Measurements from ENCODE around the gene DTNBP1.

Gene DTNBP1

GRCh38 chr6:15520626-15521203, 142.1 kb downstream of the DTNBP1 start:
- DNase-seq = no peak
- Histone ChIP-seq H2AK5ac (ENCODE audit: low read length) (no peak overlapping the region), H4K5ac (ENCODE audit: low read length) (no peak overlapping the region), H3K9ac (ENCODE audit: low read length) (no peak overlapping the region), H3K79me1 (ENCODE audit: low read length) (no peaks in the 10 kb centered on the region), H3K23ac (ENCODE audit: low read length) (no peak overlapping the region), H2BK15ac (replicated peaks; ENCODE audit: low read depth) (no peak overlapping the region), H2BK5ac (ENCODE audit: low read length) (no peak overlapping the region), H3K4me2 (ENCODE audit: low read length) (no peak overlapping the region), H4K8ac (ENCODE audit: low read depth, low read length) (no peak overlapping the region), H3K4me1 (ENCODE audit: control insufficient read depth, low read depth, low read length) (no peaks in the 10 kb centered on the region), H3K18ac (ENCODE audit: low read length) (no peak overlapping the region), H3K27ac (ENCODE audit: low read depth, low read length) (no peak overlapping the region), H3K27me3 (ENCODE audit: insufficient read depth, low read length, poor library complexity) (no peaks in the 10 kb centered on the region), H3K4me3 (ENCODE audit: low read length) (no peak overlapping the region), H3K56ac (ENCODE audit: low read length) (no peak overlapping the region), H2BK120ac (ENCODE audit: low read depth, low read length) (no peak overlapping the region), H3K36me3 (ENCODE audit: control insufficient read depth, insufficient read depth, low read length) (peaks cover 5% of the 10 kb centered on the region), H3K4ac (ENCODE audit: low read depth, low read length) (no peak overlapping the region), H3K79me2 (ENCODE audit: control insufficient read depth, insufficient read depth, low read length) (no peaks in the 10 kb centered on the region)
- no CpG with 5 or more reads among the region's 20 CpGs for WGBS (ENCODE audit: extremely low coverage, insufficient coverage, low lambda C conversion rate)

GRCh38 chr6:15519681-15520080, 143.1 kb downstream of the DTNBP1 start:
- peaks cover 5% of the 10 kb centered on the region for H3K36me3 ChIP-seq (ENCODE audit: control insufficient read depth, insufficient read depth, low read length)

GRCh38 chr6:15518878-15519277, 143.9 kb downstream of the DTNBP1 start:
- Histone ChIP-seq H2BK120ac (ENCODE audit: low read depth, low read length) (no peak overlapping the region), H3K27ac (ENCODE audit: low read depth, low read length) (no peak overlapping the region), H3K9ac (ENCODE audit: low read length) (no peak overlapping the region), H2BK5ac (ENCODE audit: low read length) (no peak overlapping the region), H3K36me3 (ENCODE audit: control insufficient read depth, insufficient read depth, low read length) (peaks cover 4% of the 10 kb centered on the region), H2AK5ac (ENCODE audit: low read length) (no peak overlapping the region), H3K79me2 (ENCODE audit: control insufficient read depth, insufficient read depth, low read length) (no peaks in the 10 kb centered on the region), H3K4ac (ENCODE audit: low read depth, low read length) (no peak overlapping the region), H3K4me1 (ENCODE audit: control insufficient read depth, low read depth, low read length) (no peaks in the 10 kb centered on the region), H3K79me1 (ENCODE audit: low read length) (no peaks in the 10 kb centered on the region), H3K27me3 (ENCODE audit: insufficient read depth, low read length, poor library complexity) (no peaks in the 10 kb centered on the region), H4K5ac (ENCODE audit: low read length) (no peak overlapping the region), H3K18ac (ENCODE audit: low read length) (no peak overlapping the region), H3K4me2 (ENCODE audit: low read length) (no peak overlapping the region), H4K8ac (ENCODE audit: low read depth, low read length) (no peak overlapping the region), H2BK15ac (replicated peaks; ENCODE audit: low read depth) (no peak overlapping the region), H3K56ac (ENCODE audit: low read length) (no peak overlapping the region), H3K4me3 (ENCODE audit: low read length) (no peak overlapping the region), H3K23ac (ENCODE audit: low read length) (no peak overlapping the region)
- DNase-seq = no peak
- no CpG with 5 or more reads among the region's 10 CpGs for WGBS (ENCODE audit: extremely low coverage, insufficient coverage, low lambda C conversion rate)

More at GRCh38 chr6:15519681-15520080, 143.1 kb downstream of the DTNBP1 start:
- Histone ChIP-seq H3K27ac (ENCODE audit: low read depth, low read length) (no peak overlapping the region), H3K56ac (ENCODE audit: low read length) (no peak overlapping the region), H3K9ac (ENCODE audit: low read length) (no peak overlapping the region), H3K79me1 (ENCODE audit: low read length) (no peaks in the 10 kb centered on the region), H4K5ac (ENCODE audit: low read length) (no peak overlapping the region), H2BK15ac (replicated peaks; ENCODE audit: low read depth) (no peak overlapping the region), H3K23ac (ENCODE audit: low read length) (no peak overlapping the region), H2AK5ac (ENCODE audit: low read length) (no peak overlapping the region), H3K4me2 (ENCODE audit: low read length) (no peak overlapping the region), H3K4ac (ENCODE audit: low read depth, low read length) (no peak overlapping the region), H3K79me2 (ENCODE audit: control insufficient read depth, insufficient read depth, low read length) (no peaks in the 10 kb centered on the region), H3K18ac (ENCODE audit: low read length) (no peak overlapping the region), H2BK120ac (ENCODE audit: low read depth, low read length) (no peak overlapping the region), H3K27me3 (ENCODE audit: insufficient read depth, low read length, poor library complexity) (no peaks in the 10 kb centered on the region), H3K4me1 (ENCODE audit: control insufficient read depth, low read depth, low read length) (no peaks in the 10 kb centered on the region), H3K4me3 (ENCODE audit: low read length) (no peak overlapping the region), H4K8ac (ENCODE audit: low read depth, low read length) (no peak overlapping the region), H2BK5ac (ENCODE audit: low read length) (no peak overlapping the region)
- no CpG with 5 or more reads among the region's 6 CpGs for WGBS (ENCODE audit: extremely low coverage, insufficient coverage, low lambda C conversion rate)
- no peak for DNase-seq

- no peak overlapping the region for H2BK120ac ChIP-seq (ENCODE audit: low read depth, low read length)
- H3K79me2 ChIP-seq (ENCODE audit: control insufficient read depth, insufficient read depth, low read length) = no peaks in the 10 kb centered on the region
- no peaks in the 10 kb centered on the region for H3K79me1 ChIP-seq (ENCODE audit: low read length)
- WGBS (ENCODE audit: extremely low coverage, insufficient coverage, low lambda C conversion rate) = no CpG with 5 or more reads among the region's 9 CpGs
- no peak overlapping the region for H3K9ac ChIP-seq (ENCODE audit: low read length)
- H4K5ac ChIP-seq (ENCODE audit: low read length) = no peak overlapping the region
- no peak overlapping the region for H3K4me2 ChIP-seq (ENCODE audit: low read length)
- DNase-seq = no peak
- no peak overlapping the region for H3K4me3 ChIP-seq (ENCODE audit: low read length)
- no peak overlapping the region for H4K8ac ChIP-seq (ENCODE audit: low read depth, low read length)
- no peak overlapping the region for H3K56ac ChIP-seq (ENCODE audit: low read length)
- no peaks in the 10 kb centered on the region for H3K27me3 ChIP-seq (ENCODE audit: insufficient read depth, low read length, poor library complexity)
- no peaks in the 10 kb centered on the region for H3K4me1 ChIP-seq (ENCODE audit: control insufficient read depth, low read depth, low read length)
- no peak overlapping the region for H2BK5ac ChIP-seq (ENCODE audit: low read length)
- no peak overlapping the region for H3K27ac ChIP-seq (ENCODE audit: low read depth, low read length)
- no peak overlapping the region for H2AK5ac ChIP-seq (ENCODE audit: low read length)
- peaks cover 2% of the 10 kb centered on the region for H3K36me3 ChIP-seq (ENCODE audit: control insufficient read depth, insufficient read depth, low read length)
- H3K23ac ChIP-seq (ENCODE audit: low read length) = no peak overlapping the region
- no peak overlapping the region for H3K4ac ChIP-seq (ENCODE audit: low read depth, low read length)
- H3K18ac ChIP-seq (ENCODE audit: low read length) = no peak overlapping the region
- no peak overlapping the region for H2BK15ac ChIP-seq (replicated peaks; ENCODE audit: low read depth)
These were observed 144.8 kb downstream of the DTNBP1 start for GRCh38 chr6:15518057-15518456.

GRCh38 chr6:15517600-15517999, 145.2 kb downstream of the DTNBP1 start:
- Histone ChIP-seq H3K18ac (ENCODE audit: low read length) (no peak overlapping the region), H3K36me3 (ENCODE audit: control insufficient read depth, insufficient read depth, low read length) (peaks cover 2% of the 10 kb centered on the region), H3K27ac (ENCODE audit: low read depth, low read length) (no peak overlapping the region), H3K56ac (ENCODE audit: low read length) (no peak overlapping the region), H4K8ac (ENCODE audit: low read depth, low read length) (no peak overlapping the region), H3K9ac (ENCODE audit: low read length) (no peak overlapping the region), H4K5ac (ENCODE audit: low read length) (no peak overlapping the region), H2BK120ac (ENCODE audit: low read depth, low read length) (no peak overlapping the region), H2BK5ac (ENCODE audit: low read length) (no peak overlapping the region), H3K23ac (ENCODE audit: low read length) (no peak overlapping the region), H2BK15ac (replicated peaks; ENCODE audit: low read depth) (no peak overlapping the region), H2AK5ac (ENCODE audit: low read length) (no peak overlapping the region), H3K79me1 (ENCODE audit: low read length) (no peaks in the 10 kb centered on the region), H3K4ac (ENCODE audit: low read depth, low read length) (no peak overlapping the region), H3K27me3 (ENCODE audit: insufficient read depth, low read length, poor library complexity) (no peaks in the 10 kb centered on the region), H3K4me2 (ENCODE audit: low read length) (no peak overlapping the region), H3K4me3 (ENCODE audit: low read length) (no peak overlapping the region), H3K4me1 (ENCODE audit: control insufficient read depth, low read depth, low read length) (no peaks in the 10 kb centered on the region), H3K79me2 (ENCODE audit: control insufficient read depth, insufficient read depth, low read length) (no peaks in the 10 kb centered on the region)
- DNase-seq = no peak
- no CpG with 5 or more reads among the region's 11 CpGs for WGBS (ENCODE audit: extremely low coverage, insufficient coverage, low lambda C conversion rate)

- Histone ChIP-seq H3K79me1 (ENCODE audit: low read length) (no peaks in the 10 kb centered on the region), H3K4ac (ENCODE audit: low read depth, low read length) (no peak overlapping the region), H3K4me2 (ENCODE audit: low read length) (no peak overlapping the region), H3K18ac (ENCODE audit: low read length) (no peak overlapping the region), H2BK5ac (ENCODE audit: low read length) (no peak overlapping the region), H3K9ac (ENCODE audit: low read length) (no peak overlapping the region), H2AK5ac (ENCODE audit: low read length) (no peak overlapping the region), H3K27ac (ENCODE audit: low read depth, low read length) (no peak overlapping the region), H3K36me3 (ENCODE audit: control insufficient read depth, insufficient read depth, low read length) (peaks cover 2% of the 10 kb centered on the region), H3K4me1 (ENCODE audit: control insufficient read depth, low read depth, low read length) (no peaks in the 10 kb centered on the region), H3K56ac (ENCODE audit: low read length) (no peak overlapping the region), H2BK15ac (replicated peaks; ENCODE audit: low read depth) (no peak overlapping the region), H3K27me3 (ENCODE audit: insufficient read depth, low read length, poor library complexity) (no peaks in the 10 kb centered on the region), H3K79me2 (ENCODE audit: control insufficient read depth, insufficient read depth, low read length) (no peaks in the 10 kb centered on the region), H3K4me3 (ENCODE audit: low read length) (no peak overlapping the region), H4K8ac (ENCODE audit: low read depth, low read length) (no peak overlapping the region), H2BK120ac (ENCODE audit: low read depth, low read length) (no peak overlapping the region), H3K23ac (ENCODE audit: low read length) (no peak overlapping the region), H4K5ac (ENCODE audit: low read length) (no peak overlapping the region)
- no peak for DNase-seq
- no CpG with 5 or more reads among the region's 29 CpGs for WGBS (ENCODE audit: extremely low coverage, insufficient coverage, low lambda C conversion rate)
These were observed 145.8 kb downstream of the DTNBP1 start for GRCh38 chr6:15516923-15517560.

Data from mesendoderm (in vitro differentiated cells).